WI38 (cell line): ENCODE measurements around the gene GPAT3.
"Not testable (repeated sequence)": the region's sequence is repeated elsewhere in the genome, so short reads cannot be mapped to it uniquely, and the experiment has no call there.

ENCODE experiments used
- H3K4me3 ChIP-seq: 2 replicates; pipeline ENCODE4 v1.5.1; 2011; ENCODE audit warnings: low read depth, mild to moderate bottlenecking, control low read depth, low read length
- TF ChIP-seq, protein P1 (sequence below): IDR thresholded peaks from 2 replicates; pipeline ENCODE4 v1.5.1; 2012; ENCODE audit warnings: low read depth, mild to moderate bottlenecking, control low read depth, low read length

GPAT3 gene

DNA sequence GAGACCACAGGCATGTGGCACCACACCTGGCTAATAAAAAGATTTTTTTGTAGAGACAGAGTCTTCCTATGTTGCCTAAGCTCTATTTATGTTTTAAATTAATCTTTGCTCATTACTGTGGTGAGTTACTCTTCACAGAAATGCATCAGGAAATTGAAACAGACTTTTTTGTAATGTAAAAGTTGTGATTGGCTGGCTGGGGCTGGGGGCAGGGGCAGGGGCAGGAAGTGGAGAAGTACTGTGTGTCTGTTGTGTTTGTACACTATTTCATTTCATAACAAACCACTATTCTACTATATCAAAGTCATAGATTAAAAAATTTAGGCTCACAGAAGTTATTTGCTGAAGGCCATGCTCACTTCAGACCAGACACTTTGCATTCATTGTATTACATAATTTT is 31.9 kb upstream of the GPAT3 start:
- TF ChIP-seq, protein P1, sequence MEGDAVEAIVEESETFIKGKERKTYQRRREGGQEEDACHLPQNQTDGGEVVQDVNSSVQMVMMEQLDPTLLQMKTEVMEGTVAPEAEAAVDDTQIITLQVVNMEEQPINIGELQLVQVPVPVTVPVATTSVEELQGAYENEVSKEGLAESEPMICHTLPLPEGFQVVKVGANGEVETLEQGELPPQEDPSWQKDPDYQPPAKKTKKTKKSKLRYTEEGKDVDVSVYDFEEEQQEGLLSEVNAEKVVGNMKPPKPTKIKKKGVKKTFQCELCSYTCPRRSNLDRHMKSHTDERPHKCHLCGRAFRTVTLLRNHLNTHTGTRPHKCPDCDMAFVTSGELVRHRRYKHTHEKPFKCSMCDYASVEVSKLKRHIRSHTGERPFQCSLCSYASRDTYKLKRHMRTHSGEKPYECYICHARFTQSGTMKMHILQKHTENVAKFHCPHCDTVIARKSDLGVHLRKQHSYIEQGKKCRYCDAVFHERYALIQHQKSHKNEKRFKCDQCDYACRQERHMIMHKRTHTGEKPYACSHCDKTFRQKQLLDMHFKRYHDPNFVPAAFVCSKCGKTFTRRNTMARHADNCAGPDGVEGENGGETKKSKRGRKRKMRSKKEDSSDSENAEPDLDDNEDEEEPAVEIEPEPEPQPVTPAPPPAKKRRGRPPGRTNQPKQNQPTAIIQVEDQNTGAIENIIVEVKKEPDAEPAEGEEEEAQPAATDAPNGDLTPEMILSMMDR = no peak
- no peak overlapping the region for H3K4me3 ChIP-seq

DNA sequence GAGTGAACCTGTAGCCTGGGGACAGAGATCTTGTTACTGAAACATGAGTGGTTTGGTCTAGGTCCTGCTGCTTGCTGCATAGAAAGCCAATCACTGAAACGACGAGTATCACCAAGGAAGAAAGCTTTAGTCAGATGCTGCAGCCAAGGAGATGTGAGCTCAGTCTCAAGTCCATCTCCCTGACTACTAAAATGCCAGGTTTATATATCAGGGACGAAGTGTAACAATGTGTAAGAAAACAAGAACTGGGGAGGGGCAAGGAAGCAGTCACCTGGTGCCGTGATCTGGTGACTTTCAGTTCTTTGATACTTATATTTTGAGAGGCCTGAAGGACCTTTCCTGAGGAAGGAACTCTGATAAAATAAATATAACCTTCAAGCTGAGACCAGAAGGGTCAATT is 31.4 kb upstream of the GPAT3 start:
- TF ChIP-seq, protein P1 = no peak
- no peak overlapping the region for H3K4me3 ChIP-seq

DNA sequence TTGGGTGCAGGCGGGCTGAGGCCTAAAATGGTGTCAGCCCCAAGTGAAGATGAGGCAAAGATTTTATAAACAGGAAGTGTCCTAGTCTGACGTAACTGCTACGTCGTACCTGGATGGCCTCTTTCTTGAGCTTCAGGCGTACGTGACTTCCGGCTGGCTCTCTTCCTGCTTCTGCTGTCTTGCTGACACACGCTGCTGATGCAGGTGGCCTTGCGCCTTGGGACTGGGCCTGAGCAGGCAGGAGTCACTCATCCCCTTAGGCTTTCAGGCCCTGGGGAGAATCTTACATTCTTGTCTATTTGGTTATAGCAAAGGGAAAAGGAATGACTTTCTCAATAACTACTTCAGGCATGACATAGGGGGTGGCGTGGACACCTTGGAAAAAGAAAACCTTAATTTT is 30.9 kb upstream of the GPAT3 start:
- TF ChIP-seq, protein P1 = no peak
- H3K4me3 ChIP-seq = no peak overlapping the region

DNA sequence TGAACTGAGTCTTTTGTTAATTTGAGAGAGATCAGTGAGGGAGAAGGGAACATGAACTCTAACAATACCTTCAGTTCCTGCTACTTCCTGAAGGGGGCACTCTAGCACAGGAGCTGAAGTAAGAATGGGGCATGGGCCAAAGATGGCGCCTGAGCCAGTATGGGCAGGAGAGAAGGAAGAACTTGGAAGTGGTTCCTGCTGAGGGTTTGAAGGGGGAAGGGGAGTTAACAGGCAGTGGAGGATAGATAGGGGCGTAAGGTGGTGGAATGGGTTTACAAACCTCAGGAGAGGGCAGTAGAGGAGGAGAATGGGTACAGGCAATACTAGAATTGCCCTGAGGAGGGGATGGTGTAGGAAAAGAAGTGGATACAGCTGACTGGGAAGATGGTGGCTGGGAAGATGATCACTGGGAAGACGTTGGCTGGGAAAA is 26.7 kb upstream of the GPAT3 start:
- H3K4me3 ChIP-seq = not testable (repeated sequence)
- TF ChIP-seq, protein P1 = peak; percentile 72

GRCh38 chr4:83510442-83510841 is 25.5 kb upstream of the GPAT3 start:
- TF ChIP-seq, protein P1 = no peak
- no peak overlapping the region for H3K4me3 ChIP-seq

GRCh38 chr4:83516042-83516772 is 19.7 kb upstream of the GPAT3 start:
- TF ChIP-seq, protein P1 = no peak
- H3K4me3 ChIP-seq = no peak overlapping the region

GRCh38 chr4:83522239-83522638 is 13.7 kb upstream of the GPAT3 start:
- TF ChIP-seq, protein P1 = no peak
- H3K4me3 ChIP-seq = no peak overlapping the region
